HL-60 (cell line): ENCODE results near the gene MPZL3.

ENCODE experiments used
- DNase-seq, 2 experiments: peaks; one replicate each; pipeline ENCODE4 v3.0.0-alpha.2; 2010 to 2020; ENCODE audit warnings: low read depth in 1 of 2, low spot score in 1 of 2
- H3K27ac ChIP-seq: fragments of 250-450 bp; sonication (Bioruptor Pico); replicated peaks from 2 replicates; pipeline ENCODE4 v1.5.1; 2020; ENCODE audit warnings: mild to moderate bottlenecking, moderate library complexity
- H3K27me3 ChIP-seq: fragments of 250-450 bp; sonication (Bioruptor Pico); 2 replicates; pipeline ENCODE4 v1.5.1; 2021; ENCODE audit warnings: mild to moderate bottlenecking, moderate library complexity; ENCODE audit not compliant: insufficient read depth, poor library complexity, severe bottlenecking
- H3K4me3 ChIP-seq: replicated peaks from 2 replicates; pipeline ENCODE4 v1.5.1; 2011; ENCODE audit warnings: mild to moderate bottlenecking, control low read depth, low read length; ENCODE audit not compliant: insufficient read depth
- CTCF ChIP-seq: IDR thresholded peaks from one replicate; pipeline ENCODE4 v1.5.1; 2011; ENCODE audit warnings: low read length, control low read depth, inconsistent platforms; ENCODE audit not compliant: insufficient read depth
- GABPA ChIP-seq: IDR thresholded peaks from 2 replicates; pipeline ENCODE4 v1.6.1; 2012; ENCODE audit warnings: low read depth
- POLR2AphosphoS5 ChIP-seq: IDR thresholded peaks from 2 replicates; pipeline ENCODE4 v1.6.1; 2012; ENCODE audit warnings: low read depth
- REST ChIP-seq: IDR thresholded peaks from 2 replicates; pipeline ENCODE4 v1.6.1; 2012; ENCODE audit warnings: low read depth; ENCODE audit not compliant: insufficient replicate concordance
- SPI1 ChIP-seq: IDR thresholded peaks from 2 replicates; pipeline ENCODE4 v1.6.1; 2012; ENCODE audit warnings: low read depth, mild to moderate bottlenecking, borderline replicate concordance

MPZL3 gene

GRCh38 chr11:118238929-118239328, 13.2 kb downstream of the MPZL3 start:
- Histone ChIP-seq H3K27me3 (no peaks in the 10 kb centered on the region), H3K27ac (peak overlapping the region; percentile 85), H3K4me3 (no peak overlapping the region)
- peak; percentile 80 to 88 for DNase-seq
- TF ChIP-seq REST (no peak), CTCF (no peak), SPI1 (no peak), GABPA (no peak), POLR2AphosphoS5 (no peak)

GRCh38 chr11:118238421-118238820, 13.7 kb downstream of the MPZL3 start:
- no peaks in the 10 kb centered on the region for H3K27me3 ChIP-seq

GRCh38 chr11:118236170-118236569, 16.0 kb downstream of the MPZL3 start:
- Histone ChIP-seq H3K27ac (no peak overlapping the region), H3K27me3 (no peaks in the 10 kb centered on the region), H3K4me3 (no peak overlapping the region)
- no peak for TF ChIP-seq CTCF
- TF ChIP-seq GABPA = no peak
- TF ChIP-seq POLR2AphosphoS5 = no peak
- no peak for TF ChIP-seq SPI1
- no peak for TF ChIP-seq REST
- DNase-seq = no peak

More at GRCh38 chr11:118238421-118238820, 13.7 kb downstream of the MPZL3 start:
- DNase-seq = peak; percentile 69 to 91
- Histone ChIP-seq H3K27ac (peak overlapping the region; percentile 85), H3K4me3 (no peak overlapping the region)
- TF ChIP-seq SPI1 = peak; percentile 51; the same call in 1 of the 2 replicates
- TF ChIP-seq CTCF = no peak

GRCh38 chr11:118234833-118235232, 17.3 kb downstream of the MPZL3 start:
- Histone ChIP-seq H3K27ac (no peak overlapping the region), H3K4me3 (no peak overlapping the region), H3K27me3 (no peaks in the 10 kb centered on the region)
- TF ChIP-seq GABPA (no peak), POLR2AphosphoS5 (no peak), CTCF (no peak)
- DNase-seq = no peak
